Amniotic epithelial cell (primary cell): Measurements from ENCODE around the gene RPS13.
"Not testable (repeated sequence)": the region's sequence is repeated elsewhere in the genome, so short reads cannot be mapped to it uniquely, and the experiment has no call there.

Experiments
- DNase-seq: peaks from one replicate; pipeline ENCODE4 v3.0.0-alpha.2; 2010; ENCODE audit warnings: low read depth

The RPS13 gene

DNA sequence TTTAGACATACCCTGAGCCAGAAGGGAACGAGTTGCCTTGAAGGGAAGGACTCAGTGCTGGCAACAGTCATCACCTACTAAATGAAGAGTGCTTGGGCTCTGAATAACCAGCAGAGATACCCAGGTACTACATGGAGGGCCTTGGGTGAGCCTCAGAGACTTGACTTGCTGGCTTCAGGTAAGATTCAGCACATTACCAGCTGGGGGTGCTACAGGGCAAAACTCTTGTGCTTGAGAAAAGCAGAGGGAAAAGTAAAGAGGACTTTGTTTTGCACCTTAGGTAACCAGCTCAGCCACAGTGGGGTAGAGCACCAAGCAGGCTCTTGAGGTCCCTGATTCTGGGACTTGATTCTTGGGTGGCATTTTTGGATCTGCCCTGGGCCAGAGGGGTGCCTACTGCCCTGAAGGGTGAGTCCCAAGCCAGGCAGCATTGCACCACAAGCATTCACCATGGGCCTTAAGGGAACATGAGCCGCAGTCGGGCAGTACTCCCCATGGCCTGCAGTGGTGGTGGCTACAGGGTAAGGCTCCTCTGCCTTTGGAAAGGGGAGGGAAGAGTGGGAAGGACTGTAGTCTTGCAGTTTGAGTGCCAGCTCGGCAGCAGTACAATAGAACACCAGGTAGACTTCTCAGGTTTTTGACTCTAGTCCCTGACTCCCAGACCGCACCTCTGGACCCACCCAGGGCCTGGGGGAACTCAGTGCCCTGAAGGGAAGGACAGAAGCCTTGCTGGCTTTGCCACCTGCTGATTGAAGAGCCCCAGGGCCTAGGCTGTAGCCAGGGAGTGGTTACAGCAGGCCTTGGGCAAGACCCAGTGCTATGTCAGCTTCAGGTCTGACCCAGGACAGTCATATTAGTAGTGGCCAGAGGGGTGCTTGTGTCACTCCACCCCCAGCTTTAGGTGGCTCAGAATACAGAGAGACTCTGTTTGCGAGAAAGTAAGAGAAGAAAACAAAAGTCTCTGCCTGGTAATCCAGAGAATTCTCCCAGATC is 40.5 kb downstream of the RPS13 start:
- no peak for DNase-seq

DNA sequence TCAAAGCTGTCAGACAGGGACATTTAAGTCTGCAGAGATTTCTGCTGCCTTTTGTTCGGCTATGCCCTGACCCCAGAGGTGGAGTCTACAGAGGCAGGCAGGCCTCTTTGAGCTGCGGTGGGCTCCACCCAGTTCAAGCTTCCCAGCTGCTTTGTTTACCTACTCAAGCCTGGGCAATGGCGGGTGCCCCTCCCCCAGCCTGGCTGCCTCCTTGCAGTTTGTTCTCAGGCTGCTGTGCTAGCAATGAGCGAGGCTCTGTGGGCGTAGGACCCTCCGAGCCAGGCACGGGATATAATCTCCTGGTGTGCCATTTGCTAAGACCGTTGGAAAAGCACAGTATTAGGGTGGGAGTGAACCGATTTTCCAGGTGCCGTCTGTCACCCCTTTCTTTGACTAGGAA is 43.4 kb downstream of the RPS13 start:
- not testable (repeated sequence) for DNase-seq

DNA sequence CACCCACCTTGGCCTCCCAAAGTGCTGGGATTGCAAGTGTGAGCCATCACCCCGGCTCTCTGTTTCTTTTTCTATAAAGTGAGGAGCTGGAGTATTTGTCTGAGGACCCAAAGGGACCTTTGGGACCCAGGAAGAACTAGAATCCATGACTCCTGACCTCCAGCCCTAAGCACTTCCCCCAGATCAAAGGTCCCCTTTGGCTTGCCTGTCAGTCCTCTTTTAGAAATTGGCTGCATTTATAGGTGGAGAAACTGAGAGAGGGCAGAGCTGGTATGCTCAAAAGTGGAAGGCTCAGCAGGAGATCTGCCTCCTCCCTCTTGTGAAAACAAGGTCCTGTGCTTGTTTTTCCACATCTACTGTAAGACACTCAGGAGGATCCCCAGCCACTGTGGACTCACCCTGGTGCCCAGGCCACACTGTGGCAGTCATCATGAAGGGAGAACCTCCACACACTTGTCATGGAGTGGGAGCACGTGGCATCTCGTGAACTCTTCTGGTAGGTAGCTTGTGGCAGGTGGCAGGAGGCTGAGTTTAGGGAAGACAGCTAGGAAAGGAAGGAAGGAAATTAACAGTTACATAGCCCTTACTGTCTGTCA is 50.9 kb downstream of the RPS13 start:
- no peak for DNase-seq

DNA sequence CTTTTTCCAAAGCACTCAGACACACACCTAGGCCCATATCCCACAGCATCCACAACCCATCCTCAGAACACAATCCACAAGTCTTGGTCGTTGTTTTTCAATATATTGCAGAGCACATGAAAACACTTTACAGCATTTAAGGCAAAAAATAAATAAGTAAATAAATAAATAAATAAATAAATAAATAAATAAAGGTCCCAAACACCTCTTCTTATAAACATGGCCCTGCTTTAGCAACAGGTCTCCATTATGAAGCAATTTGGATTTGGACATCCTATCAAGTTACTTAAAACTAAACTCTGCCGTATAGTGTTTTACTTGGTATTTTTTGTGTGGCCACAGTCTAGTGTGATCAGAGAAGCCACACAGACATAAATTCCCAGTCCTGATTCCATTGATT is 52.5 kb downstream of the RPS13 start:
- no peak for DNase-seq
